ENCODE data around the gene GOLIM4.
A peak's percentile ranks its signal among the peaks of the same experiment; 100 is the strongest.

GOLIM4 gene

GRCh38 chr3:168090306-168091085, 5.2 kb downstream of the GOLIM4 start:
- in situ Hi-C loops (cut with HindIII; ENCODE audit: low pct_ligation_motif_present, low sequenced_read_pairs): no loop called here
- Histone ChIP-seq H3K4me3 (ENCODE audit: low read depth, low read length) (no peak overlapping the region), H3K27me3 (replicated peaks) (no peaks in the 10 kb centered on the region), H3K27ac (no peak overlapping the region), H3K36me3 (replicated peaks) (no peaks in the 10 kb centered on the region)
- no peak for DNase-seq
- TF ChIP-seq CTCF (IDR thresholded peaks at IDR 0.05; ENCODE audit: low read depth, low read length, missing control alignments): no peak

- Histone ChIP-seq H3K36me3 (replicated peaks) (no peaks in the 10 kb centered on the region), H3K27ac (no peak overlapping the region), H3K4me3 (ENCODE audit: low read depth, low read length) (no peak overlapping the region), H3K27me3 (replicated peaks) (no peaks in the 10 kb centered on the region)
- no peak for DNase-seq
- in situ Hi-C loops (cut with HindIII; ENCODE audit: low pct_ligation_motif_present, low sequenced_read_pairs): no loop called here
- no peak for TF ChIP-seq CTCF (IDR thresholded peaks at IDR 0.05; ENCODE audit: low read depth, low read length, missing control alignments)
Observed at GRCh38 chr3:168089179-168089771, 6.4 kb downstream of the GOLIM4 start.

GRCh38 chr3:168088106-168088720, 7.5 kb downstream of the GOLIM4 start:
- in situ Hi-C loops (cut with HindIII; ENCODE audit: low pct_ligation_motif_present, low sequenced_read_pairs): no loop called here
- no peaks in the 10 kb centered on the region for H3K36me3 ChIP-seq (replicated peaks)
- no peak overlapping the region for H3K4me3 ChIP-seq (ENCODE audit: low read depth, low read length)
- H3K27me3 ChIP-seq (replicated peaks): no peaks in the 10 kb centered on the region
- peak; percentile 54 for TF ChIP-seq CTCF (IDR thresholded peaks at IDR 0.05; ENCODE audit: low read depth, low read length, missing control alignments)
- H3K27ac ChIP-seq: no peak overlapping the region
- DNase-seq: no peak

- Histone ChIP-seq H3K4me3 (ENCODE audit: low read depth, low read length) (no peak overlapping the region), H3K27ac (no peak overlapping the region), H3K36me3 (replicated peaks) (no peaks in the 10 kb centered on the region), H3K27me3 (replicated peaks) (no peaks in the 10 kb centered on the region)
- DNase-seq: no peak
- no peak for TF ChIP-seq CTCF (IDR thresholded peaks at IDR 0.05; ENCODE audit: low read depth, low read length, missing control alignments)
- in situ Hi-C loops (cut with HindIII; ENCODE audit: low pct_ligation_motif_present, low sequenced_read_pairs): no loop called here
Observed at GRCh38 chr3:168087539-168087938, 8.2 kb downstream of the GOLIM4 start.

- no peak overlapping the region for H3K4me3 ChIP-seq (ENCODE audit: low read depth, low read length)
- no peak overlapping the region for H3K27ac ChIP-seq
- H3K27me3 ChIP-seq (replicated peaks): no peaks in the 10 kb centered on the region
- H3K36me3 ChIP-seq (replicated peaks): no peaks in the 10 kb centered on the region
- in situ Hi-C loops (cut with HindIII; ENCODE audit: low pct_ligation_motif_present, low sequenced_read_pairs): no loop called here
- TF ChIP-seq CTCF (IDR thresholded peaks at IDR 0.05; ENCODE audit: low read depth, low read length, missing control alignments): no peak
- no peak for DNase-seq
Observed at GRCh38 chr3:168086541-168087260, 9.0 kb downstream of the GOLIM4 start.

All from brain microvascular endothelial cell (primary cell).